ENCODE measurements around the gene RNF138. TPM values are rescaled to one million over a fixed set of nuclear protein-coding genes. Genes with fewer than 3 reads are reported as not detected.

Gene RNF138
- total and polyA plus RNA-seq, 2 of the 13 experiments (the other 11 are each of a cell fraction or from before 2014, with no cell fraction given) = 14.6 to 33.6 TPM

GRCh38 chr18:32092422-32093101 is 888 bp downstream of the RNF138 start (continued):
- TF ChIP-seq ZNF354B (CRISPR knock-in tag; IDR thresholded peaks at IDR 0.05) (no peak), MAFG (CRISPR knock-in tag; IDR thresholded peaks at IDR 0.05) (no peak), ZFX (CRISPR knock-in tag; IDR thresholded peaks at IDR 0.05; ENCODE audit: low read depth) (peak; percentile 90), ZSCAN31 (CRISPR knock-in tag; IDR thresholded peaks at IDR 0.05; ENCODE audit: low read depth) (0 out of 2 replicates have a peak, but pooled peaks have one; percentile 20), HMG20B (CRISPR knock-in tag; conservative IDR thresholded peaks at IDR 0.05) (peak; percentile 45; the same call in 1 of the 2 replicates), CREB3 (CRISPR knock-in tag; IDR thresholded peaks at IDR 0.05) (no peak), HDAC1 (CRISPR knock-in tag; IDR thresholded peaks at IDR 0.05) (peak; percentile 83), ZNF580 (CRISPR knock-in tag; IDR thresholded peaks at IDR 0.05; ENCODE audit: borderline replicate concordance, low read depth) (peak; percentile 20; the same call in 1 of the 2 replicates), SOX5 (CRISPR knock-in tag; IDR thresholded peaks at IDR 0.05; ENCODE audit: borderline replicate concordance) (peak; percentile 14; the same call in 1 of the 2 replicates), ZNF253 (CRISPR knock-in tag; IDR thresholded peaks at IDR 0.05; ENCODE audit: borderline replicate concordance) (0 out of 2 replicates have a peak, but pooled peaks have one; percentile 35), POGZ (CRISPR knock-in tag; IDR thresholded peaks at IDR 0.05) (peak; percentile 44; the same call in 1 of the 2 replicates), TGIF2 (CRISPR knock-in tag; IDR thresholded peaks at IDR 0.05) (peak; percentile 89), KLF12 (CRISPR knock-in tag; IDR thresholded peaks at IDR 0.05; ENCODE audit: borderline replicate concordance) (peak; percentile 74; the same call in 1 of the 2 replicates), RNF2 (conservative IDR thresholded peaks at IDR 0.05; ENCODE audit: low read depth) (peak; percentile 21; the same call in 1 of the 2 replicates), ZNF839 (CRISPR knock-in tag; IDR thresholded peaks at IDR 0.05; ENCODE audit: borderline replicate concordance) (no peak), ZNF160 (CRISPR knock-in tag; IDR thresholded peaks at IDR 0.05) (peak; percentile 50; the same call in 1 of the 2 replicates)
- TF ChIP-seq, protein P1, sequence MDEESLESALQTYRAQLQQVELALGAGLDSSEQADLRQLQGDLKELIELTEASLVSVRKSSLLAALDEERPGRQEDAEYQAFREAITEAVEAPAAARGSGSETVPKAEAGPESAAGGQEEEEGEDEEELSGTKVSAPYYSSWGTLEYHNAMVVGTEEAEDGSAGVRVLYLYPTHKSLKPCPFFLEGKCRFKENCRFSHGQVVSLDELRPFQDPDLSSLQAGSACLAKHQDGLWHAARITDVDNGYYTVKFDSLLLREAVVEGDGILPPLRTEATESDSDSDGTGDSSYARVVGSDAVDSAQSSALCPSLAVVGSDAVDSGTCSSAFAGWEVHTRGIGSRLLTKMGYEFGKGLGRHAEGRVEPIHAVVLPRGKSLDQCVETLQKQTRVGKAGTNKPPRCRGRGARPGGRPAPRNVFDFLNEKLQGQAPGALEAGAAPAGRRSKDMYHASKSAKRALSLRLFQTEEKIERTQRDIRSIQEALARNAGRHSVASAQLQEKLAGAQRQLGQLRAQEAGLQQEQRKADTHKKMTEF (CRISPR knock-in tag; IDR thresholded peaks at IDR 0.05) = peak; percentile 26; the same call in 1 of the 2 replicates
- TF ChIP-seq, protein P2, sequence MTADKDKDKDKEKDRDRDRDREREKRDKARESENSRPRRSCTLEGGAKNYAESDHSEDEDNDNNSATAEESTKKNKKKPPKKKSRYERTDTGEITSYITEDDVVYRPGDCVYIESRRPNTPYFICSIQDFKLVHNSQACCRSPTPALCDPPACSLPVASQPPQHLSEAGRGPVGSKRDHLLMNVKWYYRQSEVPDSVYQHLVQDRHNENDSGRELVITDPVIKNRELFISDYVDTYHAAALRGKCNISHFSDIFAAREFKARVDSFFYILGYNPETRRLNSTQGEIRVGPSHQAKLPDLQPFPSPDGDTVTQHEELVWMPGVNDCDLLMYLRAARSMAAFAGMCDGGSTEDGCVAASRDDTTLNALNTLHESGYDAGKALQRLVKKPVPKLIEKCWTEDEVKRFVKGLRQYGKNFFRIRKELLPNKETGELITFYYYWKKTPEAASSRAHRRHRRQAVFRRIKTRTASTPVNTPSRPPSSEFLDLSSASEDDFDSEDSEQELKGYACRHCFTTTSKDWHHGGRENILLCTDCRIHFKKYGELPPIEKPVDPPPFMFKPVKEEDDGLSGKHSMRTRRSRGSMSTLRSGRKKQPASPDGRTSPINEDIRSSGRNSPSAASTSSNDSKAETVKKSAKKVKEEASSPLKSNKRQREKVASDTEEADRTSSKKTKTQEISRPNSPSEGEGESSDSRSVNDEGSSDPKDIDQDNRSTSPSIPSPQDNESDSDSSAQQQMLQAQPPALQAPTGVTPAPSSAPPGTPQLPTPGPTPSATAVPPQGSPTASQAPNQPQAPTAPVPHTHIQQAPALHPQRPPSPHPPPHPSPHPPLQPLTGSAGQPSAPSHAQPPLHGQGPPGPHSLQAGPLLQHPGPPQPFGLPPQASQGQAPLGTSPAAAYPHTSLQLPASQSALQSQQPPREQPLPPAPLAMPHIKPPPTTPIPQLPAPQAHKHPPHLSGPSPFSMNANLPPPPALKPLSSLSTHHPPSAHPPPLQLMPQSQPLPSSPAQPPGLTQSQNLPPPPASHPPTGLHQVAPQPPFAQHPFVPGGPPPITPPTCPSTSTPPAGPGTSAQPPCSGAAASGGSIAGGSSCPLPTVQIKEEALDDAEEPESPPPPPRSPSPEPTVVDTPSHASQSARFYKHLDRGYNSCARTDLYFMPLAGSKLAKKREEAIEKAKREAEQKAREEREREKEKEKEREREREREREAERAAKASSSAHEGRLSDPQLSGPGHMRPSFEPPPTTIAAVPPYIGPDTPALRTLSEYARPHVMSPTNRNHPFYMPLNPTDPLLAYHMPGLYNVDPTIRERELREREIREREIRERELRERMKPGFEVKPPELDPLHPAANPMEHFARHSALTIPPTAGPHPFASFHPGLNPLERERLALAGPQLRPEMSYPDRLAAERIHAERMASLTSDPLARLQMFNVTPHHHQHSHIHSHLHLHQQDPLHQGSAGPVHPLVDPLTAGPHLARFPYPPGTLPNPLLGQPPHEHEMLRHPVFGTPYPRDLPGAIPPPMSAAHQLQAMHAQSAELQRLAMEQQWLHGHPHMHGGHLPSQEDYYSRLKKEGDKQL (CRISPR knock-in tag; IDR thresholded peaks at IDR 0.05; ENCODE audit: low read depth) = 0 out of 2 replicates have a peak, but pooled peaks have one; percentile 24
- TF ChIP-seq, protein P3, sequence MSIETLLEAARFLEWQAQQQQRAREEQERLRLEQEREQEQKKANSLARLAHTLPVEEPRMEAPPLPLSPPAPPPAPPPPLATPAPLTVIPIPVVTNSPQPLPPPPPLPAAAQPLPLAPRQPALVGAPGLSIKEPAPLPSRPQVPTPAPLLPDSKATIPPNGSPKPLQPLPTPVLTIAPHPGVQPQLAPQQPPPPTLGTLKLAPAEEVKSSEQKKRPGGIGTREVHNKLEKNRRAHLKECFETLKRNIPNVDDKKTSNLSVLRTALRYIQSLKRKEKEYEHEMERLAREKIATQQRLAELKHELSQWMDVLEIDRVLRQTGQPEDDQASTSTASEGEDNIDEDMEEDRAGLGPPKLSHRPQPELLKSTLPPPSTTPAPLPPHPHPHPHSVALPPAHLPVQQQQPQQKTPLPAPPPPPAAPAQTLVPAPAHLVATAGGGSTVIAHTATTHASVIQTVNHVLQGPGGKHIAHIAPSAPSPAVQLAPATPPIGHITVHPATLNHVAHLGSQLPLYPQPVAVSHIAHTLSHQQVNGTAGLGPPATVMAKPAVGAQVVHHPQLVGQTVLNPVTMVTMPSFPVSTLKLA (IDR thresholded peaks at IDR 0.05) = peak; percentile 61
